Measurements from ENCODE around the gene MCRS1.

GRCh38 chr12:49531745-49532144 is 36.2 kb downstream of the MCRS1 start:
- no peak for TF ChIP-seq CTCF (conservative IDR thresholded peaks at IDR 0.05)
- no peak for TF ChIP-seq EZH2 (IDR thresholded peaks at IDR 0.05; ENCODE audit: low read depth)

All from PC-9 (cell line).